ENCODE results near the gene RASEF.

RASEF gene

GRCh38 chr9:83062651-83063527 is at the start of gene RASEF:
RASEF (minus strand) TSS chr9:83063142; CDS start chr9:83062867, 275 bp downstream.
- peak within 1 kb of the TSS; percentile 35 for H3K4me3 ChIP-seq (ENCODE audit: control insufficient read depth, low read depth, low read length)
- TF ChIP-seq CTCF (IDR thresholded peaks at IDR 0.05; ENCODE audit: control insufficient read depth, insufficient read depth, low read depth, low read length, missing control alignments): peak; percentile 9
- DNase-seq (ENCODE audit: low read depth): no peak

- H3K4me3 ChIP-seq (ENCODE audit: control insufficient read depth, low read depth, low read length): no peak overlapping the region
- no peak for TF ChIP-seq CTCF (IDR thresholded peaks at IDR 0.05; ENCODE audit: control insufficient read depth, insufficient read depth, low read depth, low read length, missing control alignments)
- no peak for DNase-seq (ENCODE audit: low read depth)
These were observed 48.2 kb upstream of the RASEF start for GRCh38 chr9:83111169-83111568.

- TF ChIP-seq CTCF (IDR thresholded peaks at IDR 0.05; ENCODE audit: control insufficient read depth, insufficient read depth, low read depth, low read length, missing control alignments): no peak
- H3K4me3 ChIP-seq (ENCODE audit: control insufficient read depth, low read depth, low read length): no peak overlapping the region
- DNase-seq (ENCODE audit: low read depth): no peak
These were observed 46.4 kb upstream of the RASEF start for GRCh38 chr9:83109296-83109695.

- DNase-seq (ENCODE audit: low read depth): no peak
- H3K4me3 ChIP-seq (ENCODE audit: control insufficient read depth, low read depth, low read length): no peak overlapping the region
- no peak for TF ChIP-seq CTCF (IDR thresholded peaks at IDR 0.05; ENCODE audit: control insufficient read depth, insufficient read depth, low read depth, low read length, missing control alignments)
These were observed 45.3 kb upstream of the RASEF start for GRCh38 chr9:83108208-83108607.

- no peak for TF ChIP-seq CTCF (IDR thresholded peaks at IDR 0.05; ENCODE audit: control insufficient read depth, insufficient read depth, low read depth, low read length, missing control alignments)
- DNase-seq (ENCODE audit: low read depth): no peak
- H3K4me3 ChIP-seq (ENCODE audit: control insufficient read depth, low read depth, low read length): no peak overlapping the region
These were observed 43.8 kb upstream of the RASEF start for GRCh38 chr9:83106772-83107171.

- DNase-seq (ENCODE audit: low read depth): no peak
These were observed 43.3 kb upstream of the RASEF start for GRCh38 chr9:83106263-83106662.

More at GRCh38 chr9:83106263-83106662, 43.3 kb upstream of the RASEF start:
- no peak overlapping the region for H3K4me3 ChIP-seq (ENCODE audit: control insufficient read depth, low read depth, low read length)
- no peak for TF ChIP-seq CTCF (IDR thresholded peaks at IDR 0.05; ENCODE audit: control insufficient read depth, insufficient read depth, low read depth, low read length, missing control alignments)
